Activated CD4-positive, alpha-beta T cell treated with anti-CD3 and anti-CD28 coated beads for 1 hour (primary cell): ENCODE measurements around the gene PPIP5K1.
"Not testable (repeated sequence)": the region's sequence is repeated elsewhere in the genome, so short reads cannot be mapped to it uniquely, and the experiment has no call there.

Experiments used
- DNase-seq: peaks from one replicate; pipeline ENCODE4 v3.0.0-alpha.2; 2020

PPIP5K1 gene

DNA sequence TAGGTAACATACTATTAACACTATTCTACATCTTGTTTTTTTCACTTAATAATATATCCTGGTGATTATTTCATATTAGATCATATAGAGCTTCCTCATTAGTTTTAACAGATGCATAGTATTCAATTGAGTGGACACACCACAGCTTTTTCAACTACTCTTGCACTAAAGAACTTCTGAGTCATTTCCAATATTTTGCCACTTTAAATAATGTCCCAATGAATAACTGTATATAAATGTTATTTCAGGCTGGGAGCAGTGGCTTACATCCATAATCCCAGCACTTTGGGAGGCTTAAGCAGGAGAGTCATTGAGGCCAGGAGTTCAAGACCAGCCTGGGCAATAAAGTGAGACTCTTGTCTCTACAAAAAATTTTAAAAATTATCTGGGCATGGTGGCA lies 45.7 kb downstream of the PPIP5K1 start:
- DNase-seq, result no peak

DNA sequence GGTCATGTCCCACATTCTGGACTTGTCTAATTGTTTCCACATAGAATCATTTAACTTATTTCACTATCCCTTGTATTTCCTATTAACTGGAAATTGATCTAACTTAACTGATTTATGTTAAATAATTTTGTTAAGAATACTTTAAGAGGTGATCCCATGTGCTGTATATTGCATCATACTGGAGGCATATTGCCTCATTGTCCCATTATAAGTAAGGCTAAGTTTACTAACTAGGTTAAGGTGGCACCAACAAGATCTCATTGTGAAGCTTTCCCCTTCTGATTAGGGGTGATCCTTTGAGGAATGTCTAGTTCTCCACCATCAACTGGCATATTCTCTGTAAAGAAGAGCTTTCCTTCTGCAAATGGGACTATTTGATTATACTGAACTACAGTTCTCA lies 48.2 kb downstream of the PPIP5K1 start:
- DNase-seq, result no peak

DNA sequence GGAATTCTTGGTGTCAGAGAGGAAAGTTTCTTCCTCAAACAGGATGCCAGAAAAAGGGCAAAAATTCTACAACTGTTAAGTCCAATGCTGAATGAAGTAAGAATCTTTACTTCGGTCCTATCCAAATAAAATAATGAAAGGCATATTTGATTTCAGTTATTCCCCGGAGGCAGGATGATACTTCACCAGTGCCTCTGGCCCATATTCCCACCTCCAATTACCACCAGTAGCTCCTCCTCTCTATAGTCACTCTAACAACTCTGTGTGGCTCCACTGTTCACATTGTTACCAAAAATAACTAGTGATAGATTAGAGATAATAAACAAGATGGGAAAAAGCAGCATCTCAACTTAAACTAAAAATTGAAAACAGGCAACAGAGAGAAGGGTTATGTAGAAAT lies 51.9 kb downstream of the PPIP5K1 start:
- no peak for DNase-seq

DNA sequence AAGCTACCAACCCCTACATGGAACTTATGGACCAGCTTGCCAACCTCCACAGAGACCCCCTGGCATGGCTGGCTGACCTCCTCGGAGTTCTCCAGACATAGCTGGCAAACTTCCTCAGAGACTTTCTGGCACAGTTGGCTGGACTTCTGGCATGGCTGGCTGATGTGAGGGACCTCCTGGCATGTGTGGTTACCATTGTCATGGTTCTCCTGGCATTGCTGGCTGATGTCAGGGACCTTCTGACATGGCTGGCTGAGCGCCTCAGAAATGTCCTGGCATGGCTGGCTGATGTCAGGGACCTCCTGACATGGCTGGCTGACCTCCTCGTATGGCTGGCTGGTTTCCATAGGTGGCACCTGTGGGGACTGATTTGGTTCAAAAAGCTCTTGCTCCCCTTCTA lies 55.1 kb downstream of the PPIP5K1 start:
- no peak for DNase-seq

DNA sequence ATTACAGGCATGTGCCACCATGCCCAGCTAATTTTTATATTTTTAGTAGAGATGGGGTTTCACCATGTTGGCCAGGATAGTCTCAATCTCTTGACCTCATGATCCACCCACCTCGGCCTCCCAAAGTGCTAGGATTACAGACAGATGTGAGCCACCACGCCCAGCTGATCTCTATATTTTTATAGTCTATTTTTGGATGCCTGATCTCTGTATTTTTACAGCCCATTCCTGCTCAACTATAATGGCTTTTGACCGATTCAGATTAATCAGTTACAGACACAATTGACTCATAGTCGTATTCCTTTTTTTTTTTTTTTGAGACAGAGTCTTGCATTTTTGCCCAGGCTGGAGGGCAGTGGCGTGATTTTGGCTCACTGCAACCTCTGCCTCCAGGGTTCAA lies 57.2 kb downstream of the PPIP5K1 start:
- DNase-seq, result not testable (repeated sequence)

DNA sequence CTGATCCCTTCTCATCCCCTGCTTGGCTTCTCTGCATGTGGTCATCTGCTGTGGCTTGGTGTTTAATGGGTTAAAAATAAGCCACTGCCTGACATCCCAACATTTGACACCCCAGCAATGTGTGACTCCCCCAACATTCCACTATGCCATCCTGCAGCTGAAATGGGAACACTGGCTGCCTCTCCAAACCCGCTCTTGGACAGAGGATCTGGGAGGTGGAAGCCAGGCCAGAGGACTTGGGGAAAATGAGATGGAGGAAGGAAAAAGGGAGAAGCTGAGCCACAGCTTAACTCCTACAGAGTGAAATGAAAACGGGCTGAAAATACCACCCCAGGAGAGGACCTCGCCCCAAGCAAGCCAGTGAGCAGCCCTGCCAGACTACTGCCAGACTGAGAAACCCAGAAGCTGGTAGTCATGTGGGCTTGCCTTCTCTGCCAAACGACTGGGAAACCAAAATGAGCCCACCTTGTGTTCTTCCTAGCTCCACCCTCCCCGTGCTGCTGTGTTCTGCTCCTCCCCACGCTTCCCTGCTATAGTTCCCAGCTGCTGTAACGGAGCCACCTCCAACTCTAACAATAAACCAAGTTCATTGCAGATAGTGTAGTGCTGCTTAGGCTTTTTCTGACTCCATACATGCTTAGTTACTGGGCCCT lies 58.9 kb downstream of the PPIP5K1 start:
- no peak for DNase-seq

DNA sequence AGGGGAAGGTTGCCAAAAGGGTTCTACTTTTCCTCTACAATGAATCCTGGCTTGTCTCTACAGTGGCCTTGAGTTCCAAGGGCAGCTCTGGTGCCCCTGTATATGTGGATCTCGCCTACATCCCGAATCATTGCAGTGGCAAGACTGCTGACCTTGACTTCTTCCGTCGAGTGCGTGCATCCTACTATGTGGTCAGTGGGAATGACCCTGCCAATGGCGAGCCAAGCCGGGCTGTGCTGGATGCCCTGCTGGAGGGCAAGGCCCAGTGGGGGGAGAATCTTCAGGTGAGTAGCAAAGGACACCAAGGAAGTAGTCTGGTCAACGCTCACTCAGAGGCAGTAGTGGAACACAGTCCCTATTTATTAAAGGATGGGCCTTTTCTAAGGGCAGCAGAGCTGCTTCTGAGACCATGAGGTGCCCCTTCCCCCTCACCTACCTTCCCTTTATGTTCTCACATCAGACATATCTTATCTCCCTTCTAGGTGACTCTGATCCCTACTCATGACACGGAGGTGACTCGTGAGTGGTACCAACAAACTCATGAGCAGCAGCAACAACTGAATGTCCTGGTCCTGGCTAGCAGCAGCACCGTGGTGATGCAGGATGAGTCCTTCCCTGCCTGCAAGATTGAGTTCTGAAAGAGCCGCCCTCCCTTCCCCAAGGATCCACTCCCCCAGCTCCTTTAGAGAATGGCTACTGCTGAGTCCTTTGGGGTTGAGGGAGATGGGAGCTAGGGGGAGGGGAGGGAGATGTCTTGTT lies 60.2 kb downstream of the PPIP5K1 start:
- no peak for DNase-seq

DNA sequence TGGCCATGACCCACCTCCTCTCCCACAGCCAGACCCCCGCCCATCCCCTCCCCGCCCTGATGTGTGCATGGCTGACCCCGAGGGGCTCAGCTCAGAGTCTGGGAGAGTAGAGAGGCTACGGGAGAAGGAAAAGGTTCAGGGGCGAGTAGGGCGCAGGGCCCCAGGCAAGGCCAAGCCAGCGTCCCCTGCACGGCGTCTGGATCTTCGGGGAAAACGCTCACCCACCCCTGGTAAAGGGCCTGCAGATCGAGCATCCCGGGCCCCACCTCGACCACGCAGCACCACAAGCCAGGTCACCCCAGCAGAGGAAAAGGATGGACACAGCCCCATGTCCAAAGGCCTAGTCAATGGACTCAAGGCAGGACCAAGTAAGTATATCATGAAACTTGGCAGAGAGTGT lies 60.9 kb downstream of the PPIP5K1 start:
- no peak for DNase-seq

DNA sequence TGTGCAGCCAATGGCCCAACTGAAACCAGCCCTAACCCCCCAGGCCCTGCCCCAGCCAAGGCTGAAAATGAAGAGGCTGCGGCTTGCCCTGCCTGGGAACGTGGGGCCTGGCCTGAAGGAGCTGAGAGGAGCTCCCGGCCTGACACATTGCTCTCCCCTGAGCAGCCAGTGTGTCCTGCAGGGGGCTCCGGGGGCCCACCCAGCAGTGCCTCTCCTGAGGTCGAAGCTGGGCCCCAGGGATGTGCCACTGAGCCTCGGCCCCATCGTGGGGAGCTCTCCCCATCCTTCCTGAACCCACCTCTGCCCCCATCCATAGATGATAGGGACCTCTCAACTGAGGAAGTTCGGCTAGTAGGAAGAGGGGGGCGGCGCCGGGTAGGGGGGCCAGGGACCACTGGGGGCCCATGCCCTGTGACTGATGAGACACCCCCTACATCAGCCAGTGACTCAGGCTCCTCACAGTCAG lies 61.4 kb downstream of the PPIP5K1 start:
- no peak for DNase-seq

DNA sequence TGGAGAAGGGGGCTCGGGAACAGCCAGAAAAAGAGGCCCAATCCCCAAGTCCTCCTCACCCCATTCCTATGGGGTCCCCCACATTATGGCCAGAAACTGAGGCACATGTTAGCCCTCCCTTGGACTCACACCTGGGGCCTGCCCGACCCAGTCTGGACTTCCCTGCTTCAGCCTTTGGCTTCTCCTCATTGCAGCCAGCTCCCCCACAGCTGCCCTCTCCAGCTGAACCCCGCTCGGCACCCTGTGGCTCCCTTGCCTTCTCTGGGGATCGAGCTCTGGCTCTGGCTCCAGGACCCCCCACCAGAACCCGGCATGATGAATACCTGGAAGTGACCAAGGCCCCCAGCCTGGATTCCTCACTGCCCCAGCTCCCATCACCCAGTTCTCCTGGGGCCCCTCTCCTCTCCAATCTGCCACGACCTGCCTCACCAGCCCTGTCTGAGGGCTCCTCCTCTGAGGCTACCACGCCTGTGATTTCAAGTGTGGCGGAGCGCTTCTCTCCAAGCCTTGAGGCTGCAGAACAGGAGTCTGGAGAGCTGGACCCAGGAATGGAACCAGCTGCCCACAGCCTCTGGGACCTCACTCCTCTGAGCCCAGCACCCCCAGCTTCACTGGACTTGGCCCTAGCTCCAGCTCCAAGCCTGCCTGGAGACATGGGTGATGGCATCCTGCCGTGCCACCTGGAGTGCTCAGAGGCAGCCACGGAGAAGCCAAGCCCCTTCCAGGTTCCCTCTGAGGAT lies 62.0 kb downstream of the PPIP5K1 start:
- no peak for DNase-seq

DNA sequence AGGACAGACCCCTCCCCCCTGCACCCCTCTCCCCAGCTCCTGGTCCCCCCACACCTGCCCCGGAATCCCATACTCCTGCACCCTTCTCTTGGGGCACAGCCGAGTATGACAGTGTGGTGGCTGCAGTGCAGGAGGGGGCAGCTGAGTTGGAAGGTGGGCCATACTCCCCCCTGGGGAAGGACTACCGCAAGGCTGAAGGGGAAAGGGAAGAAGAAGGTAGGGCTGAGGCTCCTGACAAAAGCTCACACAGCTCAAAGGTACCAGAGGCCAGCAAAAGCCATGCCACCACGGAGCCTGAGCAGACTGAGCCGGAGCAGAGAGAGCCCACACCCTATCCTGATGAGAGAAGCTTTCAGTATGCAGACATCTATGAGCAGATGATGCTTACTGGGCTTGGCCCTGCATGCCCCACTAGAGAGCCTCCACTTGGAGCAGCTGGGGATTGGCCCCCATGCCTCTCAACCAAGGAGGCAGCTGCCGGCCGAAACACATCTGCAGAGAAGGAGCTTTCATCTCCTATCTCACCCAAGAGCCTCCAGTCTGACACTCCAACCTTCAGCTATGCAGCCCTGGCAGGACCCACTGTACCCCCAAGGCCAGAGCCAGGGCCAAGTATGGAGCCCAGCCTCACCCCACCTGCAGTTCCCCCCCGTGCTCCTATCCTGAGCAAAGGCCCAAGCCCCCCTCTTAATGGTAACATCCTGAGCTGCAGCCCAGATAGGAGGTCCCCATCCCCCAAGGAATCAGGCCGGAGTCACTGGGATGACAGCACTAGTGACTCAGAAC lies 62.8 kb downstream of the PPIP5K1 start:
- DNase-seq, result no peak

DNA sequence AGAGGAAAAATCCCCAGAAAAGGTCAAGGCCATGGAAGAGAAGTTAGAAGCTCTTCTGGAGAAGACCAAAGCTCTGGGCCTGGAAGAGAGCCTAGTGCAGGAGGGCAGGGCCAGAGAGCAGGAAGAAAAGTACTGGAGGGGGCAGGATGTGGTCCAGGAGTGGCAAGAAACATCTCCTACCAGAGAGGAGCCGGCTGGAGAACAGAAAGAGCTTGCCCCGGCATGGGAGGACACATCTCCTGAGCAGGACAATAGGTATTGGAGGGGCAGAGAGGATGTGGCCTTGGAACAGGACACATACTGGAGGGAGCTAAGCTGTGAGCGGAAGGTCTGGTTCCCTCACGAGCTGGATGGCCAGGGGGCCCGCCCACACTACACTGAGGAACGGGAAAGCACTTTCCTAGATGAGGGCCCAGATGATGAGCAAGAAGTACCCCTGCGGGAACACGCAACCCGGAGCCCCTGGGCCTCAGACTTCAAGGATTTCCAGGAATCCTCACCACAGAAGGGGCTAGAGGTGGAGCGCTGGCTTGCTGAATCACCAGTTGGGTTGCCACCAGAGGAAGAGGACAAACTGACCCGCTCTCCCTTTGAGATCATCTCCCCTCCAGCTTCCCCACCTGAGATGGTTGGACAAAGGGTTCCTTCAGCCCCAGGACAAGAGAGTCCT lies 63.6 kb downstream of the PPIP5K1 start:
- no peak for DNase-seq

DNA sequence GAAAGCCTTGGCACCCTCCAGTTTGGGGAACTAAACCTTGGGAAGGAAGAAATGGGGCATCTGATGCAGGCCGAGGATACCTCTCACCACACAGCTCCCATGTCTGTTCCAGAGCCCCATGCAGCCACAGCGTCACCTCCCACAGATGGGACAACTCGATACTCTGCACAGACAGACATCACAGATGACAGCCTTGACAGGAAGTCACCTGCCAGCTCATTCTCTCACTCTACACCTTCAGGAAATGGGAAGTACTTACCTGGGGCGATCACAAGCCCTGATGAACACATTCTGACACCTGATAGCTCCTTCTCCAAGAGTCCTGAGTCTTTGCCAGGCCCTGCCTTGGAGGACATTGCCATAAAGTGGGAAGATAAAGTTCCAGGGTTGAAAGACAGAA lies 64.9 kb downstream of the PPIP5K1 start:
- no peak for DNase-seq

DNA sequence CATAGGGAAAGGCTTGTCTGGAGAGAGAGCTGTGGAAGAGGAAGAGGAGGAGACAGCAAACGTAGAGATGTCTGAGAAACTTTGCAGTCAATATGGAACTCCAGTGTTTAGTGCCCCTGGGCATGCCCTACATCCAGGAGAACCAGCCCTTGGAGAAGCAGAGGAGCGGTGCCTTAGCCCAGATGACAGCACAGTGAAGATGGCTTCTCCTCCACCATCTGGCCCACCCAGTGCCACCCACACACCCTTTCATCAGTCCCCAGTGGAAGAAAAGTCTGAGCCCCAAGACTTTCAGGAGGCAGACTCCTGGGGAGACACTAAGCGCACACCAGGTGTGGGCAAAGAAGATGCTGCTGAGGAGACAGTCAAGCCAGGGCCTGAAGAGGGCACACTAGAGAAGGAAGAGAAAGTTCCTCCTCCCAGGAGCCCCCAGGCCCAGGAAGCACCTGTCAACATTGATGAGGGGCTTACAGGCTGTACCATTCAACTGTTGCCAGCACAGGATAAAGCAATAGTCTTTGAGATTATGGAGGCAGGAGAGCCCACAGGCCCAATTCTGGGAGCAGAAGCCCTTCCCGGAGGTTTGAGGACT lies 65.7 kb downstream of the PPIP5K1 start:
- no peak for DNase-seq

DNA sequence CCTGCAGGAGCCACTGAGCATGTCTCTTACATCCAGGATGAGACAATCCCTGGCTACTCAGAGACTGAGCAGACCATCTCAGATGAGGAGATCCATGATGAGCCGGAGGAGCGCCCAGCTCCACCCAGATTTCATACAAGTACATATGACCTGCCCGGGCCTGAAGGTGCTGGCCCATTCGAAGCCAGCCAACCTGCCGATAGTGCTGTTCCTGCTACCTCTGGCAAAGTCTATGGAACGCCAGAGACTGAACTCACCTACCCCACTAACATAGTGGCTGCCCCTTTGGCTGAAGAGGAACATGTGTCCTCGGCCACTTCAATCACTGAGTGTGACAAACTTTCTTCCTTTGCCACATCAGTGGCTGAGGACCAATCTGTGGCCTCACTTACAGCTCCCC lies 66.4 kb downstream of the PPIP5K1 start:
- DNase-seq, result no peak

DNA sequence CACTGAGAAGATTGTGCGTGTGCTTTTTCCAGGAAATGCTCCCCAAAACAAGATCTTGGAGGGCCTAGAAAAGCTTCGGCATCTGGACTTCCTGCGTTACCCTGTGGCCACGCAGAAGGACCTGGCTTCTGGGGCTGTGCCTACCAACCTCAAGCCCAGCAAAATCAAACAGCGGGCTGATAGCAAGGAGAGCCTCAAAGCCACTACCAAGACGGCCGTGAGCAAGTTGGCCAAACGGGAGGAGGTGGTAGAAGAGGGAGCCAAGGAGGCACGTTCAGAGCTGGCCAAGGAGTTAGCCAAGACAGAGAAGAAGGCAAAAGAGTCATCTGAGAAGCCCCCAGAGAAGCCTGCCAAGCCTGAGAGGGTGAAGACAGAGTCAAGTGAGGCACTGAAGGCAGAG lies 67.8 kb downstream of the PPIP5K1 start:
- DNase-seq, result no peak

DNA sequence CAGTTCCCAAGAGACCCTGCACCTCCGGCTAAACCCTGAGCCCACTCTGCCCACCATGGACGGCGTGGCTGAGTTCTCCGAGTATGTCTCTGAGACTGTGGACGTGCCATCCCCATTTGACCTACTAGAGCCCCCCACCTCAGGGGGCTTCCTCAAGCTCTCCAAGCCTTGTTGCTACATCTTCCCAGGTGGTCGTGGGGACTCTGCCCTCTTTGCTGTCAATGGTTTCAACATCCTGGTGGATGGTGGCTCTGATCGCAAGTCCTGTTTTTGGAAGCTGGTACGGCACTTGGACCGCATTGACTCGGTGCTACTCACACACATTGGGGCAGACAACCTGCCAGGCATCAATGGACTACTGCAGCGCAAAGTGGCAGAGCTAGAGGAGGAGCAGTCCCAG lies 68.6 kb downstream of the PPIP5K1 start:
- DNase-seq, result no peak

DNA sequence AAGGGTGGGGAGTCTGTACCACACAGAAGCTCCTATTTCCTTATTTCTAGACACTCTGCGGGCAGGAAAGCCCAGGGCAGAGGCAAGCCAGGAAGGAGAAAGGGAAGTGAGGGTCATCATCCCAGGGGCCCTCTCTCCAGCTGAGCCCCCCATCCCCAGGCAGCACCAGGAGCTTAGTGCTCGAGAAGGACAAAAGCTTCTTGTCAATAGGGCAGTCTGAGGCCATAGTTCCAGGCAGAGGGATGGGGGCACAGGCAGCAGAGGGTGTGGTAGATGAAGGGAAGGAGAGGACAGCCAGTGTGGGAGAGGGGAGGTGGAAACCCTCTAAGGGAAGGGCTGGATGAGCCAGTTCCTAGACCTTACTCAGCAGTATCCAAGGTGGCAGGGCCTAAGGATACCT lies 69.9 kb downstream of the PPIP5K1 start:
- no peak for DNase-seq

DNA sequence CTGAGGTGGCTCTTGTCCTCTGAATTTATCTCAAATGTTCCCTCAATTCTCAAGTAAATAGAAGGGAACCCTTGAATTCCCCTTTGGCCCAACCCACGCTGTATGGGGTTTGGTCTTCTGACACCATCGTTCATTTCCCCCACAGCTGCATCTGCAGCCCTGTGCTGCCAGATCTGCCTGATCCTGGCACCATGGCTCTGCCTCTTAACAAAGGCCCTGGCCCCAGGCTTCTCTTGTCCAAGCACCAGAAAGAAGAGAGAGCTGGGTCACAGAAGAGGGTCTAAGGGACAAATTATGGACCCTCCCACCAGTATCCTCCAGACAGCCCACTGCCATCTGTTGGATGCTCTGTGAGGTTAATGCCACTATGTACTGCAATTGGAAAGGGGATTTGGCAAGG lies 70.8 kb downstream of the PPIP5K1 start:
- no peak for DNase-seq

DNA sequence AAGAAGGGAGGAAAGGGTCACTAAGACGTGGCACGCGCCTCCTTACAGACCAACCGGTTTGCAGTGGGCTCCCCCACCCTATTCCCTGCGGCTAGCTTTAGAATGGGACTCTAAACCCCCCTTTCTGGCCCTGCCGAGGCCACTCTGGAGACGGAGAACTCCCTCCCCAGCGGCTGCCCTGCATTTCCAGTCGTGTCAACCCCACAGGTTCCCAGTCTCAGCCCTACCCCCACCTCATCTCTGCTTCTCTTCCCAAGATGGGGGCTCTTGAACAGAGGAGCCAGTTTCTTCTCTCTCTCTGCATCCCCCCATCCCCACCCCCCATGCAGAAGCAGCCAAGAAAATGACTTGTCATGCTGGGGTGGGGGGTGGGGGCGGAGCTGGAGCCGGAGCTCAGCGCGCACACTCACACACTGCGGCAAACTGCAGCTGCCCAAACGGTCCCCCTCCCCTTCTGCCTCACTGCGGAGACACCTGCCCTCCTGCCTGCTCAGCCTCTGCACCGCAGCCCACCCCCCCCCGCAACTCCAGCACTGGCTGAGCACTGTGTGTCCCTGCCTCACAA lies 71.7 kb downstream of the PPIP5K1 start:
- DNase-seq, result no peak

DNA sequence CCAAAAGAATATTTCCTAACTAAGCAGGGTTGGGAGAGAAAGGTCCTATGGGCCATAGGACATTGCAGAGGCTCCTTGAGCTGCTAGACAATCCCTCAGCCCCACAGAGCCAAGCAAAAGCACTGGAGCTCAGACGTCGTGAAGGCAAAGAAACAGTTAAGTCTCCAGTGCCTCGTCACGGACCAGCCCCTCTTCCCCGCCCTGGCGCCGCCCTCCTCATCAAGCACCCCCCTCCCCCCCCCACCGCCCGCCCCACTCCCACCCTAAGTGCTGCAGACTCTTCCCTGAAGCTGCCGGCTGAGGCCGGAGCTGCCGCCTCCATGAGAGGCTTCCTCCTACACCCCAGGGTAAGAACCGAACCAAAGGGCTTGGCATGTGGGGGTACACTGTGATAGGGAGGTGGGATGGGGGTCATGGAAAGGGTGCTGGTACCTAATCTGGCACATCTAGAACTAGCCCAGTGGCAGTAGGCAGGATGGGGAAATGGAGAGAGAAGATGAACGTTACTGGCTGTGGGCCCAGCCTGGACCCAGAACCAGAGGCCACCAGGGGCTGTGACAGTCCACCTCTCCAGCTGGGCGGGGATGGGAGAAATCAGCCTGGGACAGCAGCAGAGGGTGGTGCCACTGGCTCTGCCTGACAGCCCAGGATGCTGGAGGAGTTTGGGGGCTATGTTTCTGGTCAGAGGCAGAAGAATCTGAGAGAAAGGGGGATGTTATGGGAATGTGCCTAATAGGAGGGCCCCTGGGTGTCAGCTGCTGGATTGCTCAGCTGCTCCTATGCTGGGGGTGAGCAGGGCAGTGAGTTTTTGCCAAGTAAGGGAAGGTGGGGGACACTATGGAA lies 72.4 kb downstream of the PPIP5K1 start, which contains the start of gene MAP1A:
Gene MAP1A (plus strand): TSS at position 255 of the 843 bp plus-strand sequence. CDS start 3,866 bp downstream, outside the sequence.
- no peak for DNase-seq
